ENCODE data around the gene BLVRA.

The BLVRA gene

GRCh38 chr7:43838201-43838658 lies 79.8 kb downstream of the BLVRA start:
- Mint-ChIP-seq H3K27me3 (no peaks in the 10 kb centered on the region), H3K4me3 (no peak overlapping the region), H3K27ac (no peak overlapping the region), H3K9me3 (ENCODE audit: low read depth) (peaks cover 7% of the 10 kb centered on the region), H3K36me3 (peaks cover 7% of the 10 kb centered on the region), H3K4me1 (ENCODE audit: low read depth) (peaks cover 23% of the 10 kb centered on the region)

- Mint-ChIP-seq H3K4me3 (no peak overlapping the region), H3K36me3 (no peaks in the 10 kb centered on the region), H3K9me3 (ENCODE audit: low read depth) (no peaks in the 10 kb centered on the region), H3K27ac (no peak overlapping the region), H3K4me1 (ENCODE audit: low read depth) (peaks cover 6% of the 10 kb centered on the region), H3K27me3 (peaks cover 2% of the 10 kb centered on the region)
Measured at GRCh38 chr7:43843296-43843695, 84.8 kb downstream of the BLVRA start.

- peaks cover 2% of the 10 kb centered on the region for H3K27me3 Mint-ChIP-seq
- no peaks in the 10 kb centered on the region for H3K9me3 Mint-ChIP-seq (ENCODE audit: low read depth)
- H3K4me1 Mint-ChIP-seq (ENCODE audit: low read depth), result peaks cover 1% of the 10 kb centered on the region
- no peaks in the 10 kb centered on the region for H3K36me3 Mint-ChIP-seq
- no peak overlapping the region for H3K4me3 Mint-ChIP-seq
- H3K27ac Mint-ChIP-seq, result no peak overlapping the region
Measured at GRCh38 chr7:43844257-43844656, 85.8 kb downstream of the BLVRA start.

GRCh38 chr7:43844662-43845061 lies 86.2 kb downstream of the BLVRA start:
- H3K4me3 Mint-ChIP-seq, result no peak overlapping the region
- no peaks in the 10 kb centered on the region for H3K36me3 Mint-ChIP-seq
- H3K27me3 Mint-ChIP-seq, result peaks cover 2% of the 10 kb centered on the region
- peaks cover 1% of the 10 kb centered on the region for H3K4me1 Mint-ChIP-seq (ENCODE audit: low read depth)
- H3K9me3 Mint-ChIP-seq (ENCODE audit: low read depth), result no peaks in the 10 kb centered on the region
- no peak overlapping the region for H3K27ac Mint-ChIP-seq

- Mint-ChIP-seq H3K27ac (no peak overlapping the region), H3K27me3 (peaks cover 2% of the 10 kb centered on the region), H3K9me3 (ENCODE audit: low read depth) (no peaks in the 10 kb centered on the region), H3K4me3 (no peak overlapping the region), H3K36me3 (no peaks in the 10 kb centered on the region), H3K4me1 (ENCODE audit: low read depth) (no peaks in the 10 kb centered on the region)
Measured at GRCh38 chr7:43847496-43847895, 89.0 kb downstream of the BLVRA start.

- Mint-ChIP-seq H3K27me3 (peaks cover 2% of the 10 kb centered on the region), H3K4me1 (ENCODE audit: low read depth) (no peaks in the 10 kb centered on the region), H3K36me3 (no peaks in the 10 kb centered on the region), H3K9me3 (ENCODE audit: low read depth) (no peaks in the 10 kb centered on the region), H3K27ac (no peak overlapping the region), H3K4me3 (no peak overlapping the region)
Measured at GRCh38 chr7:43849047-43849446, 90.6 kb downstream of the BLVRA start.

- Mint-ChIP-seq H3K9me3 (ENCODE audit: low read depth) (no peaks in the 10 kb centered on the region), H3K4me1 (ENCODE audit: low read depth) (no peaks in the 10 kb centered on the region), H3K36me3 (no peaks in the 10 kb centered on the region), H3K4me3 (no peak overlapping the region), H3K27me3 (no peaks in the 10 kb centered on the region), H3K27ac (no peak overlapping the region)
Measured at GRCh38 chr7:43850348-43851116, 92.1 kb downstream of the BLVRA start.

- Mint-ChIP-seq H3K4me1 (ENCODE audit: low read depth) (no peaks in the 10 kb centered on the region), H3K4me3 (no peak overlapping the region), H3K27ac (no peak overlapping the region), H3K9me3 (ENCODE audit: low read depth) (no peaks in the 10 kb centered on the region), H3K36me3 (no peaks in the 10 kb centered on the region), H3K27me3 (no peaks in the 10 kb centered on the region)
Measured at GRCh38 chr7:43851805-43852204, 93.3 kb downstream of the BLVRA start.

GRCh38 chr7:43855176-43855575 lies 96.7 kb downstream of the BLVRA start:
- H3K4me1 Mint-ChIP-seq (ENCODE audit: low read depth), result no peaks in the 10 kb centered on the region
- H3K9me3 Mint-ChIP-seq (ENCODE audit: low read depth), result no peaks in the 10 kb centered on the region
- H3K27me3 Mint-ChIP-seq, result no peaks in the 10 kb centered on the region
- no peak overlapping the region for H3K4me3 Mint-ChIP-seq
- no peaks in the 10 kb centered on the region for H3K36me3 Mint-ChIP-seq
- H3K27ac Mint-ChIP-seq, result no peak overlapping the region

- Mint-ChIP-seq H3K36me3 (no peaks in the 10 kb centered on the region), H3K27ac (no peak overlapping the region), H3K9me3 (ENCODE audit: low read depth) (no peaks in the 10 kb centered on the region), H3K4me3 (no peak overlapping the region), H3K27me3 (no peaks in the 10 kb centered on the region), H3K4me1 (ENCODE audit: low read depth) (no peaks in the 10 kb centered on the region)
Measured at GRCh38 chr7:43856316-43856715, 97.8 kb downstream of the BLVRA start.
